Myocyte (in vitro differentiated cells): ENCODE measurements around the gene C1QTNF5. TPM values are rescaled to one million over a fixed set of nuclear protein-coding genes. Genes with fewer than 3 reads are reported as not detected.

Source experiments
- DNase-seq: peaks from one replicate; pipeline ENCODE4 v3.0.0-alpha.2; 2012; ENCODE audit warnings: low read depth
- microRNA-seq: library from miRNA; unstranded; fragments of <30 nt; microRNA quantifications from one replicate; pipeline ENCODE4, GENCODE V29; 2016
- total RNA-seq: library from RNA; depleted of rRNA; stranded (reverse); fragments of >200 nt; gene quantifications from 2 replicates; pipeline ENCODE4 v1.2.3, GENCODE V29; 2014

Gene C1QTNF5
- total RNA-seq, 1 donor from 2014 or later = 71.5 TPM

- peak; percentile 11 for DNase-seq
Observed at GRCh38 chr11:119297938-119298337, 42.7 kb downstream of the C1QTNF5 start.

- DNase-seq = no peak
Observed at GRCh38 chr11:119295178-119295577, 45.5 kb downstream of the C1QTNF5 start.

DNA sequence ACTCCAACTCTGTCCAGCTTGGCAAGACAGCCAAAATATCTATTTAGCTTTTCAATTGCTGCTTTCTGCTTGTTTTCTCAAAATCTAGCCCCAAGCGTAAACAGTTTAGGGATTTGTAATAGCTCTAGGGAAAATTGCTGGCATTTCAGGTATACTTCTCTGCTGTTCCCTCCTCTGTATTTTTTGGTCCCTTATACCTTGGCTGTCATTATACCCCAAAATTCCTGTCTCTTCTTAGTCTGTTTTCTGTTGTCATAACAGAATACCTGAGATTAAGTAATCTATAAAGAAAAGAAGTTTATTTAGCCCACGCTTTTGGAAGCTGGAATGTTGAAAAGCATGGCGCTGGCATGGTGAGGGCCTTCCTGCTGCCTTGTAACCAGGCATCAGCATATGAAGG, 47.2 kb downstream of the C1QTNF5 start:
- DNase-seq = no peak

GRCh38 chr11:119290894-119291497, 49.7 kb downstream of the C1QTNF5 start:
- DNase-seq = no peak

Small RNAs within 50 kb of the gene (microRNA-seq; reads per million reads assigned to microRNA genes)
- gene MIR6756 = not detected

Other genes with a start within 250 kb of the C1QTNF5 start
- gene DPAGT1, start 239.0 kb downstream of the C1QTNF5 start, total RNA-seq = 24.5 and 25.5 TPM in 2 replicates
- 19.3 and 19.7 TPM in 2 replicates for gene C2CD2L, start 233.5 kb downstream of the C1QTNF5 start, total RNA-seq
- gene HINFP, start 219.3 kb downstream of the C1QTNF5 start, total RNA-seq = 12.9 and 16.7 TPM in 2 replicates
- gene ABCG4, start 191.8 kb downstream of the C1QTNF5 start, total RNA-seq = 0.08 and 0.16 TPM in 2 replicates
- gene NLRX1, start 172.2 kb downstream of the C1QTNF5 start, total RNA-seq = 22.8 and 24.1 TPM in 2 replicates
- gene NHERF4, start 155.4 kb downstream of the C1QTNF5 start, total RNA-seq = not detected in 2 replicates
- 8.2 and 9.1 TPM in 2 replicates for gene CBL, start 134.5 kb downstream of the C1QTNF5 start, total RNA-seq
- 57.3 and 68.7 TPM in 2 replicates for gene MCAM, start 23.8 kb downstream of the C1QTNF5 start, total RNA-seq
- gene RNF26, start 6.4 kb downstream of the C1QTNF5 start, total RNA-seq = 2.6 and 3.8 TPM in 2 replicates
- gene MFRP, start 5.8 kb upstream of the C1QTNF5 start, total RNA-seq = 0.05 and 0.31 TPM in 2 replicates
- 10.0 and 18.4 TPM in 2 replicates for gene USP2, start 40.8 kb upstream of the C1QTNF5 start, total RNA-seq
- 107 and 112 TPM in 2 replicates for gene THY1, start 82.3 kb upstream of the C1QTNF5 start, total RNA-seq